NCI-H2196 treated with DMSO at 0.1 percent for 48 hours (cell line): ENCODE results near the gene ZC3H10.

Experiments
- DNase-seq: peaks from one replicate; lab custom pipeline; 2025; ENCODE audit not compliant: unreplicated experiment; lab: John Stamatoyannopoulos, UW

The ZC3H10 gene

DNA sequence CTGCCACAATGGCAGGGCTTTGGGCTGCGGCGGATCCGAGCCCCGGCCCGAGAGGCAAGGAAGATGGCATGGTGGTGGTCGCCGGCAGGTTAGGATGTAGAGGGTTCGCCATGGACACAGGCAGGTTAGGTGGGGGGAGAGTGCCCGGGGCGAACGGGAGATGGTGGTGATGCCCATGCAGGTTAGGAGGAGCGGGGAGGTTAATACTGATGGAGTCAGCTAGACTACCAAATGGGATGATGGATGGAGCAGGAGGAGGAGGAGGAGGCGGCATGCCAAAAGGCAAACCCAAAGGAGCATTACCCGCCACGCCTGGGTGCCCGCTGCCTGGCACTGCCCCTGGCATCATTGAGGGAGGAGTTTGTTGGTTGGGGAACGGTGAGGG, 46.3 kb downstream of the ZC3H10 start:
- no peak for DNase-seq

GRCh38 chr12:56165369-56165768, 47.3 kb downstream of the ZC3H10 start:
- no peak for DNase-seq

GRCh38 chr12:56169229-56169759, 51.2 kb downstream of the ZC3H10 start:
- DNase-seq: no peak

DNA sequence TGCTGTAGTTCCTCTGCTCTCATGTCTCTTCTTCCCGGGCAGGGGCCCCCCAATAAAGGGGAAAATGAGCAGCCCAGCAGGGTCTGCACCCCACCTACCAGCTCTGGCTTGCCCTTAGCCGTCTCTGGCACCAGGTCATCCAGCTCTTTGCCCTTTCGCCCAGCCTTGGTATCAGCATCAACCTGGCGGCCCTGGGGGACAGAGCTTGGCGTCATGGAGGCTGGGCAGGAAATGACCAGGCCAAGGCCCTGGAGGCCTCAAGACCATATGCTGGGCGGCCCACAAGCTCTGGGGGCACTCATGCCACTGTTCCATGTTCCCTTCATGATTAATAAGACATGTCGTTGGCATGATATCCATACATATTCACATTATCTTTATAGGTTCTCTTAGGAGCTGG, 54.8 kb downstream of the ZC3H10 start:
- no peak for DNase-seq
